ENCODE data around the gene TLR4.

TLR4 gene

DNA sequence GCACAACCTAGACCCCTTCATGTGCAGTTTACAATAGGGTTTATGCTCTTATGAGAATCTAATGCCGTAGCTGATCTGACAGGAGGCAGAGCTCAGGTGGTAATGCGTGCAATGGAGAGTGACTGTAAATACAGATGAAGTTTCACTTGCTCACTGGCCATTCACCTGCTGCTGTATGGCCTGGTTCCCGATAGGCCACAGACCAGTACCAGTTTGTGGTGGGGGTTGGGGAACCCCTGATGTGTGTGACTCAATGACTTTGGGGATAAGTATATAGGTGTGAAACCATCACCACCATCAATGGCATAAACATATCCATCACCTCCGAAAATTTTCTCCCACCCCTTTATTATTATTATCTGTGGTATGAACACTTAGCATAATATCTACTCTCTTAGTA, 42.1 kb downstream of the TLR4 start:
- DNase-seq = no peak

DNA sequence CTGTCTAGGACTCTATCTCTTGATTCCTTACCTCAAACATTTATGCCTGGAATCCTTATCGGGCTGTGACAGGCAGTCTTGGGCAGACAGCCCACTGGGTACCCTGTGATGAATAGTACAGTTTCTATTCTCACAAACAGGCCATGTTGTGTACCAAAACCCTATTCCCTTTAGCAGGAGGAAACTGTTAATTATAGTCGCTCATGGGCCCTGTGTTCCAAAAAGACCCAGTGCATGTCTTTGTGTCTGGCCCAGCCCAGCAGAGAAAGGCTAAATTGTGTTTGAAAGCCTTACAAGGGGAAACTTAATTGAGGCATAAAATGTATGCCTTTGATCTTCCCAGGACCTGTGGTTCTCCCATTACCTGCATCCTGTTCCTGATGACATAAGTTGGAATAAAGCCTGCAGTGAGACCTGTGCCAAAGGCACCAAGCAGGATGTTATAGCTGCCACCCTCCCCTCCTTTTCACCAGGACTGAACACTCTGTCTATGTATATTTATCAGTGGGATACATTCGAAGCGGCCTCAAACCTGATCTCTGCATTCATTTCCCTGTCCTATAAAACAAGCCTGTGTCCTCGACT, 43.3 kb downstream of the TLR4 start:
- no peak for DNase-seq

DNA sequence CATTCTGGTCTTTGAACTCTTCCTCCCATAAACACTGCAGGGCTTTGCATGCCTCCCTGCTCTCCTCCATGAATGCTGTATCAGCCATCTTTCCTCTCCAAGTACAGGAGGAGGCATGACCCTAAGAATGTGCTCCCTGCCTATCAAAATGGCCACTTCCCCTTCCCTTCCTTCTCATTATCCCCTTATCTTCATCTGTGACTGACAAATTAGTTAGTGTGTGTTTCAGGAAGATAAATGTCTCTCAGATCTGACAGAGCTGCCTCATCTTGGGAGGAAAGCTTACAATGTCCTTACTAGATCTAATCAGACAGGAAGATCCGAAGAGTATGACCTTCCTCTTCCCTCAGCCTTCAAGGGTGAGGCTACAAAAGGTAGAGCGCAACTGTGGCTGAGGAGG, 46.2 kb downstream of the TLR4 start:
- no peak for DNase-seq

DNA sequence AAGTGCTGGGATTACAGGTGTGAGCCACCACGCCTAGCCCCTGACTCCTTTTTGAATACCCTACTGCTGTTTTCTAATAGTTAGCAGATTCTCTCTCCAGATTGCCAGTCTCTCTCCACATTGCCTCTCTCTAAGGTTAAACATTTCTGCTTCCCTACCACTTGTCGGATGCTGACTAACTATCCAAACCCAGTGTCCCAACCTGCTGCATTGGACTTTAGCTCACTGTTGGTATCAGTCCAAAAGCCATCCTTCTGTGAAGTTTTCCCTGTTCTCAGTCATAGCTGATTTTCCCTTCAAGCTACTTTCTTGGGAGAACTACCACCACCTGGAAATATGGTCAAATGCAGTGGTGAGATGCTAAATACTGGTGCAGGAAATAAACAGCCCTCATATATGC, 48.7 kb downstream of the TLR4 start:
- no peak for DNase-seq

DNA sequence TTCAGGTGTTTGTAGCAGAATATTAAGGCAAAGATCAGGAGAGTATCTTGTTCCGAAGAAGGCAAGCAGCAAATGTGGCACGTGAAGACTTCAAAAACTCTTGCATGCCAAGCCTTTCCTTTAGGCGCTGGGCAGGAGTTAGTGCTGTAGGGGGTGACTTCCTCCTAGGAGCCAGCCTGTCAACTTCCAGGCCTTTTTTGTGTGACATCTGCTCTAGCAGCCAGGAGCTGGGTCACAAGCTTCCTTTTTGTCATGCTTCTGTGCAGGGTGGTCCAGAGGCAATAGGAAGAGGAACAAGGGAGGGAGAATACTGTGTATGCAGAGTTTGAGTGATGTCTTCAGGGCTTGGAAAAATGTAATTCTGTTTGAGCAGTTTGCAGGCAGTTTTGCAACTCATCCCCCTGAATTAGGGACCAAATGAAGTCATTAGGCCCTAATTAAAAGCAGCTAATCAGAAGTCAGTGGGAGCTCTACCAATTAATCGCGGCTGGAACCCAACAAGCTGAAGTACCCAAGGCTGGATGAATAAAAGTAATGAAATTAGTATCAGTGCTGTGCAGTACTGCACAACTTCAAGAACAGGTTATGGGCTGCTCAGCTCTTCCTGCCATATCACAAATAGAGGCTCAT, 53.5 kb downstream of the TLR4 start:
- DNase-seq = no peak

DNA sequence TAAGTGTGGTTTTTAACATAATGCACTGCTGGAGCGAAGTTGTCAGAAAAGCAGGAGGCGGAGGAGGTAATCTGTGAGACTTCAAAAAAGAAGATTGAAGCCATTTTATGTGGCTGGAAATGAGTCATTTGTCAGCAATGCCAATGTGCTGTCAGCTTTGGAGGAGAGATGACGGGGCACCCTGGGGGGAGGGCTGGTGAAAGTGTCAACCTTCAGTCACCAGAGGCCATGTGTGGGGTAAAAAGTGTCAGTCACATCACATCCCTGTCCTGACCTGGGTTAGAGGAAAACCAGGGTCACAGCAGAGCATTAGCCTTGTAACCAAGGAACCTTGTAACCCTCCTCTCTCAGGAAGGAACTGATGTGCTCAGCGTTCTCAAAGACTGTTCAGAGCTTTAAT, 59.1 kb downstream of the TLR4 start:
- no peak for DNase-seq

DNA sequence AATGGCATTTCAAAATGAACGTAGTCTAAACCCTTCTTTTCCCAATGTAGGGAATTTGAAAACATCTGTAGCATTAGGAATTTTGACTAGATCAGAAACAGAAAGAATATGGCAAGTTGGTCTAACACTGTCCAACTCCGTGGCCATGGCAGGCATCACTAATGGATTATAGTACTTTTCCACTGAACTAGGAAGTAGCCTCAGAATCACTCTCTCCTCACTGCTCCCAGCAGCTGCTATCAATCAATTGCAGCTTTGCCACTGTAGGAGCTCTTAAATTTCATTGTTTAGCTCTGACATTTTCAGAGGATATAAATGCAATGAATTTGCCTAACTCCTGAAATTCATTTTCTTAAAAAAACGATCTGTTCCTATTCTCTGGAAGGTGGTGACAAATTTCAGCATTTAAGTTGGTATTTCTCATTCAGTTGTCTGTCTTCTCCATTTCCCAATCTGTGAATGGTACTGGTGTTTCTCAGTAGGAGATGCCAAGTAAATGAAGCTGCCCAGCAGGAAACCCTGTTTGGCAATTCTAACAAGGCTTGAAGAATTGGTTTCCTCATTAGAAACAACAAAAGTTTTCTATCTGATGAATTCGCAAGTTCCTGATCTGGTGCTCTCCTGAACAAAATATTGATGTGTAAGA, 64.7 kb downstream of the TLR4 start:
- DNase-seq = no peak

DNA sequence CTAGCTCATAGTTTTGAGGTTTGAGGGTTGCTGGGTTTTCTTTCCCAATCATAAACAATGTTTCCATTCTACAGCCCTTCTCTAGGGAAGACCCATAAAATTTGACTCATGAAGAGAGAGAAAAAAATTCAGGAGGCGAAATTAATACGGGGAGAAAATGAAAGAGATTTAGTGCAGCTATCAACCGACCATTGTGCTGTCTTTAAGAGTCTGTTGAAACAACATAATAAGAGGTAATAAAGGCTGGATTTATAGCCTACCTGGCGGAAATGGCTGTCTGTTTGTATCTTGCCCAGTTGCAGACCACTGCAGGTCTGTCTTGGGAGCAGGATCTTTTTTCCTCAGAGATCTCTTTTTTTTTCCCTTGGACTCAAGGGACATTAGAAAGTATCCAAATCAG, 66.9 kb downstream of the TLR4 start:
- DNase-seq = no peak

DNA sequence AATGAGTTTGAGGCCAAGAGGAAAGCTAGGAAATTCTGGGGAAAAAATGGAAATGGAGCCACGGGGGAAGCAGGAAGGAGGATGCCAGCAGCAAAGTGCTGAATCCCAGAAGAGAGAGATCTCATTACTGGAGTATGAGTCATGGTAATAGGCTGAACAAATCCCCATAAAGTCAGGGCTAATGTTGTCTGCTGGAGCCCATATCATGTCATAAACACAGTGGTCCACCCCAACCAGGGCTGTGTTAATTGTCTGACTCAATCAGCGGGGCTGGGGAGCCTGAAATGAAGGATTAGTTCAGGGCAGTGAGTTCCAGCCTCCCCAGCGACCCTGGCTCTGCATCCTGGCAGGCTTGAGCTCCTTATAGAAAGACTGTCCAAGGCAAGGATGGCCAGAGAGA, 68.8 kb downstream of the TLR4 start:
- no peak for DNase-seq

Data from NCI-H1048 (cell line).